RPMI8226 (cell line): ENCODE data around the gene OR51A7.

Experiments used
- DNase-seq: peaks from one replicate; pipeline ENCODE4 v3.0.0-alpha.2; 2015

OR51A7 gene

DNA sequence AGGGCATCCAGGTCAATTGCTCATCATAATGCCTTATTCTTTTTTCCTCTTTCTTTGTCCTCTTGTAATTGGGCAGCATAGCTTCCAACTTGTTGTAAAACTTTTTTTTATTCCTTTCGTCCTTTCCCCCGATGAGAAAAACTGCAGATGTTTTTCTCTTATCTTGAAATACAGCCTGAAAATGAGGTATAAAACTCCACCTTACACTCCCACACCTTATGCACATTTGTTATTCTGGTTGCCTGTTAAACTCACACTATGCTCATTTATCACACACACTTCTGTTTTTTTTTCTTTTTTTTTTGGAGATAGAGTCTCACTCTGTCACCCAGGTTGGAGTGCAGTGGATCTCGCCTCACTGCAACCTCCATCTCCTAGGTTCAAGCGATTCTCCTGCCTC, 53.8 kb downstream of the OR51A7 start:
- DNase-seq: no peak
